ENCODE results near the gene SUSD6.
A peak's percentile ranks its signal among the peaks of the same experiment; 100 is the strongest.
"Not testable (repeated sequence)": the region's sequence is repeated elsewhere in the genome, so short reads cannot be mapped to it uniquely, and the experiment has no call there.

Gene SUSD6

GRCh38 chr14:69624136-69624535 lies 12.7 kb downstream of the SUSD6 start:
- DNase-seq (ENCODE audit: low read depth in 2 of 2): no peak

GRCh38 chr14:69625299-69626131 lies 14.1 kb downstream of the SUSD6 start:
- DNase-seq (ENCODE audit: low read depth in 2 of 2): peak; percentile 38 to 63

GRCh38 chr14:69626132-69626500 lies 14.7 kb downstream of the SUSD6 start:
- no peak for DNase-seq (ENCODE audit: low read depth in 2 of 2)

DNA sequence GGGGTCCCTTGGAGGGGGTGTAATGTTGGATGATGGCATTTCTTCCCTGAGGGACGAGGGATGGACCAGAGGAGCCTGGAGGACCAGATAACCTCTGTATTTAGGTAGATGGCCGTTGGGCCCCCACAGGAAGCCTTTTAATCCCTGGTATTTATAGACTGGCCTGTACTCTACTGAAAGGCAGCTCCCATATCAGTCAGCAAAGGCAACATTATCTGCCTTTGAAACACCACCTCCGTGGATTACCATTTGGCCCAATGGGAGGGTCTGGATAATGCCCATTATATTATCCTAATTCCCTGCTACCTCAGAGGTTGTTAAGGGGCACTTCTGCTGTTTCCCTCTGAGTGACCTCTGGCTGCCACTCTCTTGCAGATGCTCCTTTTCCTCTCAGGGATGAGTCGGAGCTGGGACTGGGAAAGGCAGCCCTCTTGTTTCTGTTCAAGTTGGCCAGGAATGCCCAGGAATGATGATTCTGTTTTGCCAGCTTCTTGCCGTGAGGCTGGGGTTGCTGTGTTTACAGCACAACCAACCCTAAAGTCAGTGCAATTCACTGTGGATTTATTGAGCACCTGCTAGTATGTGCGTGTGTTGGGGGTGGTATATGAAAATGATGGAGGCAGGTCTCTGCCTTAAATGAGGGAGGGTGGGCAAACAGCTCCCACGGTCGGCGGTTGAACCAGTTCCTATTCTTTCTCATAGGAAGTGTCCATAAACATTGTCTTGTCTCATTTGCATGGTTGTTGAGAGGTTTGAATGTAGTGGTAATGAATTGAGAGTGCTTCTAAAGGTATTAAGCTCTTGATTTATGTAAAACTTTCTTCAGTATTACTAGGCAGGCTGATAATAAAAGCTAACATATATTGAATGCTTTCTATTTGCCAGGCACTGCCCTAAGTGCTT lies 18.1 kb downstream of the SUSD6 start:
- no peak for DNase-seq (ENCODE audit: low read depth in 2 of 2)

DNA sequence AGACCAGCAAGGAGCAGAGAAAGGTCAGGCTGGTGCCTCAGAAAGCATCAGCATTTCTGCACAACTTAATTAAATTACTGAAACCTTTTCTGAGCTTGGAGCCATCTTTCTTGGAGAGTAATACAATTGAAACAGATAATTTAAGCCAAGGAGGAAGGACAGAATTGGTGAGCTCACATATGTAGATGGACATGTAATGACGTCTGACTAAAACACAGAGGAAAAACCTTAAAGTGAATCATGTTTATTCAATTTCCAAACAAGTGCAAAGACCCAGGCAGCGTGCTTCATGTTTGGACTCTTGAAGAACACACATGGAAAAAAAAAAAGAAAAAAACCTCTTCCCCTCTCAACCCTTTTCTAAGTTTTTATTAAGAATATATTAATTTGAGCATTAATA lies 19.0 kb downstream of the SUSD6 start:
- no peak for DNase-seq (ENCODE audit: low read depth in 2 of 2)

DNA sequence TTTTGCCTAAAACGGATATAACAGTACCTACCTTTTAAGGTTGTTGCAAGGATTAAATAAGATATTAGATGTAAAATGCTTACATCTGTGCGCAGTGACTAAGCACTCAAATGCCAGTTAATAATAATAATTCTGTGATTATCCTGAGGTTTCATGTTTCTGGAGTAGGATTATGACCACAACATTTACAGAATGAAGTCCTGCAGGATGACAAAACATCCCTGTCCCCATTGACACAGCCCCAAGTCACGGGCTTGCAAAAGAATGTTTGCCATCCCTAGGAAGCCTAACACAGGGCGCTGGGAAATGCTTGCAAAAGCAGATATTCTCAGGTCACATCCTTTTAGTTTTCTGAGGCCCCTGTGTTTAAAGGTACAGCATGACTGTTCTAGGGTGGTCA lies 20.1 kb downstream of the SUSD6 start:
- no peak for DNase-seq (ENCODE audit: low read depth in 2 of 2)

DNA sequence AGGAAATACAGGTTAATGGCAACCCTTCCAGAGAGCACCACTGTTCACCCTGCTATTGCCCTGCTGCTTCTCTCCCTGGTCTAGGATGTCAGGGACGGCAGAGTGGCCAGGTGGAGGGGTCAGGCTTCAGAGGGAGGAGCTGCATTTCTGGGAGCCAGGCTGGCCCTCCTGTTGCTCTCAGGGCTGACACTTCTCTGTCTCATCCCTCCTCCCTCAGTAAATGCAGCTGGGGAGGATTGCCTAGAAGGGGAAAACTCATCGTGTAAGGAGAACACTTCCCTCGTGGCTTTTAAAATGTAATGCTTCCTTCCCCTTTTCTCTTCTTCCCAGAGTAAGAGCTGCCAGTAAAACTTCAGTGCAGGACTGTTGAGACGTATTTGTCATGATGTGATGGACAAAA lies 20.8 kb downstream of the SUSD6 start:
- DNase-seq (ENCODE audit: low read depth in 2 of 2): no peak

GRCh38 chr14:69632593-69633151 lies 21.3 kb downstream of the SUSD6 start:
- no peak for DNase-seq (ENCODE audit: low read depth in 2 of 2)

- no peak for DNase-seq (ENCODE audit: low read depth in 2 of 2)
These were observed 21.8 kb downstream of the SUSD6 start for GRCh38 chr14:69633238-69633637.

- no peak for DNase-seq (ENCODE audit: low read depth in 2 of 2)
These were observed 24.7 kb downstream of the SUSD6 start for GRCh38 chr14:69635981-69636639.

GRCh38 chr14:69636718-69637480 lies 25.5 kb downstream of the SUSD6 start:
- DNase-seq (ENCODE audit: low read depth in 2 of 2): no peak

- DNase-seq (ENCODE audit: low read depth in 2 of 2): no peak
These were observed 26.2 kb downstream of the SUSD6 start for GRCh38 chr14:69637503-69638031.

DNA sequence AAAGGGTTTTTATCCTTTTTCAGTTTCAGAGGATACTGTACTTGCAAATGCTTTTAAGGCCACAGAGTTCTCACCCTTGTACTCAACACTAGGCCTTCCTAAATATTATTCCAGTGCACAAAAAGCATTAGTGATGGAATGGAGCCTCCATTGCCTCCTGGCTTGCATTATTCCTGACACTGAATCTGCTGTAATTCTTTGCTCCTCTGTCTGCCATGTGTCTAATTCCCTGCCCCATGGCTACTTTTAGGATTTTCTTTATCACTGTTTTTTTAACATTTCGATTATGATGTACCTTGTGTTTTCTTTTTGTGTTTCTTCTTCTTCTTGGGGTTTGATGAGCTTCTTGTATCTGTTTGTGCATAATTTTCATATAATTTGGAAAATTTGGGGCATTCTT lies 29.5 kb downstream of the SUSD6 start:
- DNase-seq (ENCODE audit: low read depth in 2 of 2): no peak

- DNase-seq (ENCODE audit: low read depth in 2 of 2): peak in 1 of 2 donors; percentile 45
These were observed 30.9 kb downstream of the SUSD6 start for GRCh38 chr14:69642212-69642793.

DNA sequence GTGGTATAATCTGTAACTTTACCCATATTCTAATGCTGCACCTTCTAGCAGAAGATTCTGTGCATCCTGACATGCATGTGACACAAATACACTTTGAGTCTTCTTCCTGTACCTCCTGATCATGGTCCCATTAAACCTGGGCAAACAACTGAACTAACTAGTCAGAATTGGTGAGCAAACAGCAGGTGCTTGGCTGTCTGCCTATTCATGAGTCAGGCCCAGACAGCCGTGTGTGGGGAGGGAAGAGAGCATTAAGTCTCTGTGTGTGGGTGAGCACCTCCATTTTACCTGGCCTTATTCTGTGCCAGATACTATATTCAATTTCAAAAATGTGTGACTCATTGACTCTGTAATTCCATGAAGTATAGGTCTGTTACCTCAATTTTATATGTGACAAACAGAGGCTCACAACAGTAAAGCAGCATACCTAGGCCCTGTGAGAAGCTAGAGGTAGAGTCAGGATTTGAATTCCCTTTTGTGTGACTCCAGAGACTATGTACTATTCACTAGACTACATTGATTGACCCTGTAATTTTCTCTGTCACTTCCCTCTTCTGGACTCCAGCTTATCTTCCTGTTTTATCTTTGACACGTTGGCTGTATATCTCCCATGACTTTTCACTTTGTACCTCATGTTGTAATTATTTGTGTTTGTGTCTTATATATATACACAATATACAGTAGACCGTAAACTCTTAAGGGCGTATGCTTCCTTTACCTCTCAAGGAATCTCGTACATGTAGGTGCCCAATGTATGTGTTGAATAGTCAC lies 32.2 kb downstream of the SUSD6 start:
- peak; percentile 50 to 65 for DNase-seq (ENCODE audit: low read depth in 2 of 2)

- DNase-seq (ENCODE audit: low read depth in 2 of 2): no peak
These were observed 33.4 kb downstream of the SUSD6 start for GRCh38 chr14:69644814-69645213.

- no peak for DNase-seq (ENCODE audit: low read depth in 2 of 2)
These were observed 35.8 kb downstream of the SUSD6 start for GRCh38 chr14:69647213-69647612.

DNA sequence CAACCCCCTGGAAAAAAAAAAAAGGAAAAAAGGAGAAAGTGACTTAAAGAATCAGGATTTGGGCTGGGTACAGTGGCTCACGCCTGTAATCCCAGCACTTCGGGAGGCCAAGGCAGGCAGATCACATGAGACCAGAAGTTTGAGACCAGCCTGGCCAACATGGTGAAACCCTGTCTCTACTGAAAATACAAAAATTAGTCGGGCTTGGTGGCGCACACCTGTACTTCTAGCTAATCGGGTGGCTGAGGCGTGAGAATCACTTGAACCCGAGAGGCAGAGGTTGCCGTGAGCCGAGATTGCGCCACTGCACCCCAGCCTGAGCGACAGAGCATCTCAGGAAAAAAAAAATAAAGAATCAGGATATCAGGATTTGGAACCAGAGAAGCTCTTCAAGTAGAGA lies 36.2 kb downstream of the SUSD6 start:
- DNase-seq (ENCODE audit: low read depth in 2 of 2): not testable (repeated sequence)

- no peak for DNase-seq (ENCODE audit: low read depth in 2 of 2)
These were observed 37.4 kb downstream of the SUSD6 start for GRCh38 chr14:69648480-69649451.

All from activated CD4-positive, alpha-beta T cell treated with anti-CD3 and anti-CD28 coated beads for 24 hours (primary cell).